Endothelial cell of umbilical vein (primary cell): Measurements from ENCODE around the gene FOXO1. TPM values are rescaled to one million over a fixed set of nuclear protein-coding genes. Genes with fewer than 3 reads are reported as not detected.

ENCODE experiments used
- BruUV-seq: library from RNA; stranded (reverse); fragments of 400-500 nt; replicated peaks from 2 replicates; lab custom pipeline; 2021; lab: Mats Ljungman, UMichigan
- CTCF ChIA-PET: fragments of 300-600, 350-600 bp; sonication (Branson Sonifier 250); formaldehyde crosslinking; loops from one replicate; lab custom pipeline; 2021; ENCODE audit warnings: antibody characterized with exemption, inconsistent platforms; lab: Charles Lee
- POLR2A ChIA-PET: fragments of 300-600, 350-600 bp; sonication (Branson Sonifier 250); formaldehyde crosslinking; loops from one replicate; lab custom pipeline; 2021; ENCODE audit warnings: antibody characterized with exemption, inconsistent platforms; lab: Charles Lee
- DNase-seq: peaks from one replicate; pipeline ENCODE4 v3.0.0-alpha.2; 2011; ENCODE audit warnings: low read depth, low spot score
- FAIRE-seq: peaks from 2 replicates; lab custom pipeline; 2011; peaks lifted over from hg19 to GRCh38; lab: Jason Lieb, UNC
- H2AFZ ChIP-seq: 2 replicates; pipeline ENCODE4 v1.6.0; 2012; ENCODE audit warnings: low read depth, low read length, control low read depth, inconsistent platforms
- H3K27ac ChIP-seq: 2 replicates; pipeline ENCODE4 v1.5.1; 2011; ENCODE audit warnings: low read depth, mild to moderate bottlenecking, control low read depth, low read length, moderate library complexity; ENCODE audit not compliant: insufficient read depth
- H3K27me3 ChIP-seq, 2 experiments: 2 replicates each; pipeline versions ENCODE4 v1.6.0 to v1.6.1; 2011; ENCODE audit warnings: low read length in 2 of 2, mixed read lengths in 1 of 2; ENCODE audit not compliant: control insufficient read depth in 2 of 2, insufficient read depth in 2 of 2
- H3K36me3 ChIP-seq, 2 experiments: 2 replicates in 1 of 2; 3 replicates in 1 of 2; pipeline ENCODE4 v1.5.1; 2011; ENCODE audit warnings: low read length in 2 of 2, mild to moderate bottlenecking in 1 of 2, moderate library complexity in 1 of 2; ENCODE audit not compliant: control insufficient read depth in 2 of 2, insufficient read depth in 2 of 2; ENCODE audit errors: extremely low read depth in 1 of 2
- H3K4me1 ChIP-seq: 3 replicates; pipeline ENCODE4 v1.5.1; 2011; ENCODE audit warnings: mild to moderate bottlenecking, low read length; ENCODE audit not compliant: control insufficient read depth, insufficient read depth; ENCODE audit errors: extremely low read depth
- H3K4me2 ChIP-seq: 2 replicates; pipeline ENCODE4 v1.6.1; 2011; ENCODE audit warnings: low read length, control low read depth, mixed read lengths; ENCODE audit not compliant: insufficient read depth
- H3K4me3 ChIP-seq, 3 experiments: fragments of 200-600 bp in 1 of 3; sonication (generic), shearing (Covaris generic) in 1 of 3; replicated peaks in 1 of 3; 2 replicates each; pipeline ENCODE4 v1.5.1; 2011 to 2016; ENCODE audit warnings: control low read depth in 3 of 3, low read length in 3 of 3, mild to moderate bottlenecking in 2 of 3, inconsistent platforms in 1 of 3, low read depth in 1 of 3, moderate library complexity in 1 of 3; ENCODE audit not compliant: insufficient read depth in 1 of 3
- H3K79me2 ChIP-seq: 2 replicates; pipeline ENCODE4 v1.6.0; 2012; ENCODE audit warnings: low read length, inconsistent platforms; ENCODE audit not compliant: control insufficient read depth, insufficient read depth
- H3K9ac ChIP-seq: replicated peaks from 2 replicates; pipeline ENCODE3; 2011; ENCODE audit warnings: low read length, control low read depth; ENCODE audit not compliant: insufficient read depth; ENCODE audit errors: extremely low read depth
- H3K9me1 ChIP-seq: replicated peaks from 3 replicates; pipeline ENCODE4 v1.6.0; 2011; ENCODE audit warnings: mild to moderate bottlenecking, low read length; ENCODE audit not compliant: control insufficient read depth, insufficient read depth; ENCODE audit errors: extremely low read depth
- H3K9me3 ChIP-seq: replicated peaks from 2 replicates; pipeline ENCODE4 v1.5.1; 2012; ENCODE audit warnings: low read length, inconsistent platforms; ENCODE audit not compliant: control insufficient read depth, insufficient read depth
- H4K20me1 ChIP-seq: replicated peaks from 2 replicates; pipeline ENCODE3; 2011; ENCODE audit warnings: mild to moderate bottlenecking, low read length; ENCODE audit not compliant: control insufficient read depth, insufficient read depth; ENCODE audit errors: extremely low read depth
- EZH2 ChIP-seq: IDR thresholded peaks from 2 replicates; pipeline ENCODE4 v1.6.1; 2012; ENCODE audit warnings: borderline replicate concordance, low read depth, mild to moderate bottlenecking, moderate library complexity, low read length, inconsistent platforms; ENCODE audit not compliant: severe bottlenecking
- FOS ChIP-seq: IDR thresholded peaks from 2 replicates; pipeline ENCODE4 v1.6.1; 2011; ENCODE audit warnings: mild to moderate bottlenecking, low read length, moderate library complexity, borderline replicate concordance; ENCODE audit not compliant: insufficient read depth
- GATA2 ChIP-seq: IDR thresholded peaks from 2 replicates; pipeline ENCODE4 v1.7.0; 2011; ENCODE audit warnings: low read depth, mild to moderate bottlenecking, moderate library complexity, mixed read lengths, low read length; ENCODE audit not compliant: insufficient read length, insufficient read depth
- JUN ChIP-seq: IDR thresholded peaks from 2 replicates; pipeline ENCODE4 v1.6.1; 2011; ENCODE audit warnings: borderline replicate concordance, low read depth; ENCODE audit not compliant: insufficient read length, insufficient read depth
- MYC ChIP-seq: IDR thresholded peaks from one replicate; pipeline ENCODE4 v1.6.1; 2011; ENCODE audit warnings: mild to moderate bottlenecking, low read depth, low read length
- POLR2A ChIP-seq: IDR thresholded peaks from 2 replicates; pipeline ENCODE4 v1.6.1; 2012; ENCODE audit warnings: low read depth, mild to moderate bottlenecking, control low read depth, low read length
- POLR2AphosphoS5 ChIP-seq: IDR thresholded peaks from 2 replicates; pipeline ENCODE4 v1.6.1; 2012; ENCODE audit warnings: low read depth, mild to moderate bottlenecking, control low read depth, low read length, moderate library complexity; ENCODE audit not compliant: insufficient read depth
- dilution Hi-C: fragments of 300-500 bp; cut with MboI; formaldehyde crosslinking; loops from one replicate; pipeline ENCODE4 v1.15.0; 2019; ENCODE audit warnings: low sequenced_read_pairs; ENCODE audit not compliant: extremely low pct_ligation_motif_present
- intact Hi-C: fragments of 100-400 bp; cut with micrococcal nuclease; formaldehyde crosslinking; loops from one replicate; pipeline ENCODE4 v1.10.0; 2022
- polyA plus RNA-seq, 4 experiments: library from polyadenylated mRNA; depleted of rRNA in 3 of 4; stranded (reverse) in 3 of 4; unstranded in 1 of 4; fragments of >200 nt; gene quantifications; 2 replicates each; pipeline versions ENCODE4 v1.2.1 to v1.2.3, GENCODE V29; 2011 to 2012; ENCODE audit warnings: missing spikeins in 1 of 4
- total RNA-seq: library from RNA; stranded (reverse); gene quantifications from 2 replicates; pipeline ENCODE4 v1.2.3, GENCODE V29; 2021
- TF ChIP-seq, protein P1 (sequence below): IDR thresholded peaks from 2 replicates; pipeline ENCODE4 v1.6.1; 2011; ENCODE audit not compliant: insufficient read depth, insufficient read length
- TF ChIP-seq, protein P2 (sequence below), 2 donors: IDR thresholded peaks; 1 replicate in 1 of 2; 2 replicates in 1 of 2; pipeline ENCODE4 v1.5.1; 2011; ENCODE audit warnings: low read length in 2 of 2, mild to moderate bottlenecking in 2 of 2, moderate library complexity in 2 of 2, control low read depth in 1 of 2, inconsistent platforms in 1 of 2, low read depth in 1 of 2; ENCODE audit not compliant: insufficient read depth in 1 of 2; ENCODE audit errors: extremely low read depth in 1 of 2

FOXO1 gene
- total and polyA plus RNA-seq, 2 donors (not counting 3 experiments of a cell fraction or from before 2014, with no cell fraction given), result 44.7 to 48.5 TPM

DNA sequence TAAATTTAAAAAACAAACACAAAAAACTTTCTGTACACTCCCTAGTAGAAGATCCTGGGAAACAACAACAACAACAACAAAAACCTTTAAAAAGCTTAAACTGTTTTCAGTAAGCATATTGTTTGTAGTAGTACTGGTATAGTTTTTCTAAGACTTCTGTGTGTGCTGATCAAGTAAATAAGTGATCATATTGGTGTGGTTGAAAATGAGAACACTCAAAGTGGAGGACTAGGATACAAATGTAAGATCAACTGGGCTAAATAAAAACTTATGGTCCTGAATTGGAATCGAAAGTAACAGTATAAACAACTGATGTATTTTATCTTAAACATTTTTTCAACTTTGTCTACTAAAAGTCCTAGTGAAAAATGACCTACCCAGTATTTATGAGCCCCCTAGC lies 135.5 kb downstream of the FOXO1 start:
- POLR2A ChIA-PET, result no interaction called here
- Histone ChIP-seq H3K79me2 (no peaks in the 10 kb centered on the region), H3K27ac (no peak overlapping the region), H3K27me3 (no peaks in the 10 kb centered on the region), H3K4me1 (no peaks in the 10 kb centered on the region), H4K20me1 (no peaks in the 10 kb centered on the region), H2AFZ (no peak overlapping the region), H3K9ac (no peak overlapping the region), H3K9me3 (no peaks in the 10 kb centered on the region), H3K4me3 (no peak overlapping the region), H3K36me3 (no peaks in the 10 kb centered on the region), H3K4me2 (no peak overlapping the region), H3K9me1 (no peaks in the 10 kb centered on the region)
- no TSS peak for BruUV-seq
- FAIRE-seq (no peak), DNase-seq (no peak)
- dilution Hi-C loops, result no loop called here
- intact Hi-C loops, result no loop called here
- CTCF ChIA-PET, result interaction anchor here (0.8 kb wide), 1 partner anchor 11 kb away, joined by 4 read pairs; no protein-coding TSS in a partner anchor
- no peak for TF ChIP-seq POLR2A
- no peak for TF ChIP-seq POLR2AphosphoS5
- no peak for TF ChIP-seq FOS
- TF ChIP-seq JUN, result no peak
- TF ChIP-seq MYC, result no peak

DNA sequence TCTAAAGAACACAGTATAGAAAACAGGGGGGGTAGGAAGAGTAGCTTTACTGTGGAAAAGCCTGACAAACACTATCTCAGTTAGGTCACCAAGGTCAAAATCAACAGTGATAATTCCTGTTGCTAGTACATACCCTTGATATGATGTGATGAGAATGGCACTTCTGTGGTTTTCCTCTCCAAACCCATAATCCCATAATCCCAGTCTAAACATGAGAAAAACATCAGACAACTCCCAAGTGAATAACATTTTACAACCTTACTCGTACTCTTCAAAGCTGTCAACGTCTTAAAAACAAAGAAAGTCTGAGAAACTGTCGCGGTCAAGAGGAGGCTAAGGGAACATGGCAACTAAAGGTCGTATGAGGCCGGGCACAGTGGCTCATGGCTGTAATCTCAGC lies 137.6 kb downstream of the FOXO1 start:
- intact Hi-C loops, result no loop called here
- Histone ChIP-seq H2AFZ (no peak overlapping the region), H3K79me2 (no peaks in the 10 kb centered on the region), H3K9me1 (no peaks in the 10 kb centered on the region), H3K4me1 (no peaks in the 10 kb centered on the region), H4K20me1 (no peaks in the 10 kb centered on the region), H3K9ac (no peak overlapping the region), H3K27ac (no peak overlapping the region), H3K9me3 (no peaks in the 10 kb centered on the region), H3K36me3 (no peaks in the 10 kb centered on the region), H3K4me3 (no peak overlapping the region), H3K27me3 (no peaks in the 10 kb centered on the region), H3K4me2 (no peak overlapping the region)
- TF ChIP-seq, protein P1, sequence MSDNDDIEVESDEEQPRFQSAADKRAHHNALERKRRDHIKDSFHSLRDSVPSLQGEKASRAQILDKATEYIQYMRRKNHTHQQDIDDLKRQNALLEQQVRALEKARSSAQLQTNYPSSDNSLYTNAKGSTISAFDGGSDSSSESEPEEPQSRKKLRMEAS, result no peak
- TF ChIP-seq JUN, result no peak
- no peak for TF ChIP-seq POLR2AphosphoS5
- TF ChIP-seq FOS, result no peak
- TF ChIP-seq, protein P2, sequence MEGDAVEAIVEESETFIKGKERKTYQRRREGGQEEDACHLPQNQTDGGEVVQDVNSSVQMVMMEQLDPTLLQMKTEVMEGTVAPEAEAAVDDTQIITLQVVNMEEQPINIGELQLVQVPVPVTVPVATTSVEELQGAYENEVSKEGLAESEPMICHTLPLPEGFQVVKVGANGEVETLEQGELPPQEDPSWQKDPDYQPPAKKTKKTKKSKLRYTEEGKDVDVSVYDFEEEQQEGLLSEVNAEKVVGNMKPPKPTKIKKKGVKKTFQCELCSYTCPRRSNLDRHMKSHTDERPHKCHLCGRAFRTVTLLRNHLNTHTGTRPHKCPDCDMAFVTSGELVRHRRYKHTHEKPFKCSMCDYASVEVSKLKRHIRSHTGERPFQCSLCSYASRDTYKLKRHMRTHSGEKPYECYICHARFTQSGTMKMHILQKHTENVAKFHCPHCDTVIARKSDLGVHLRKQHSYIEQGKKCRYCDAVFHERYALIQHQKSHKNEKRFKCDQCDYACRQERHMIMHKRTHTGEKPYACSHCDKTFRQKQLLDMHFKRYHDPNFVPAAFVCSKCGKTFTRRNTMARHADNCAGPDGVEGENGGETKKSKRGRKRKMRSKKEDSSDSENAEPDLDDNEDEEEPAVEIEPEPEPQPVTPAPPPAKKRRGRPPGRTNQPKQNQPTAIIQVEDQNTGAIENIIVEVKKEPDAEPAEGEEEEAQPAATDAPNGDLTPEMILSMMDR (IDR thresholded peaks at IDR 0.05; ENCODE audit: extremely low read depth in 1 of 2, insufficient read depth in 1 of 2, low read depth in 1 of 2, low read length in 2 of 2), result no peak
- no peak for TF ChIP-seq POLR2A
- no peak for TF ChIP-seq EZH2
- TF ChIP-seq GATA2, result no peak
- no peak for TF ChIP-seq MYC
- DNase-seq (no peak), FAIRE-seq (no peak)
- ChIA-PET CTCF (interaction anchor here (1.0 kb wide), 1 partner anchor 16 kb away, joined by 3 read pairs; no protein-coding TSS in a partner anchor), POLR2A (no interaction called here)
- dilution Hi-C loops, result no loop called here
- BruUV-seq, result no TSS peak
